IPS-NIHi11 (cell line): ENCODE measurements around the gene CNOT10.

Source experiments
- DNase-seq: peaks from one replicate; pipeline ENCODE4 v3.0.0; 2012; ENCODE audit warnings: mixed read lengths, low spot score

CNOT10 gene

DNA sequence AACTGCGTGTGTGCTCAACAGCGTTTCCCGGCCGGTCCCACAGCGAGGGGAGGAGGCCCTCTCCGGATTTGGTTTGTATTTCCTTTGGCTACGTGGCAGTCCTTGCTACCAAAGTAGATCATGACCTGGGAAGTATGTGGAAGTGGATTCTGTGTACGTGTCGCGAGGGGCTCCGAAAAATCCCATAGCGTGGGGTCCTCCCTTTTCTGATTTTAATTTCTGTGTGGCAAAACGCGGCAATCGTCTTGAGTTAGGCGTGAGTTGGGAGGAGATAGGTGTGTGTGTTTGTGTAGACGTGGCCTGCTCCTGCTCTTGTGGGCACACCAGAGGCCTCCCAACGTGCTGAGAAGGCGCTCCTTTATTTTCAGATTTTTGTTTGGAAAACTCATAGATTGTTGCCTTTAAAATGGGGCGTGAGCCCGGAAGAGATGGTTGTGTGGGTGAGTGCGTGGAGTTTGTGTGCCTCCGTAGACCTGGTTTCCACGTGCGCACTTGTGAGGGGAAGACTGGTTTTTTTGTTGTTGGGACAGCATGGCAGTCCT, 134.1 kb downstream of the CNOT10 start:
- DNase-seq = no peak

GRCh38 chr3:32819551-32820348, 134.8 kb downstream of the CNOT10 start:
- peak; percentile 37 for DNase-seq

GRCh38 chr3:32820430-32820829, 135.4 kb downstream of the CNOT10 start:
- no peak for DNase-seq

DNA sequence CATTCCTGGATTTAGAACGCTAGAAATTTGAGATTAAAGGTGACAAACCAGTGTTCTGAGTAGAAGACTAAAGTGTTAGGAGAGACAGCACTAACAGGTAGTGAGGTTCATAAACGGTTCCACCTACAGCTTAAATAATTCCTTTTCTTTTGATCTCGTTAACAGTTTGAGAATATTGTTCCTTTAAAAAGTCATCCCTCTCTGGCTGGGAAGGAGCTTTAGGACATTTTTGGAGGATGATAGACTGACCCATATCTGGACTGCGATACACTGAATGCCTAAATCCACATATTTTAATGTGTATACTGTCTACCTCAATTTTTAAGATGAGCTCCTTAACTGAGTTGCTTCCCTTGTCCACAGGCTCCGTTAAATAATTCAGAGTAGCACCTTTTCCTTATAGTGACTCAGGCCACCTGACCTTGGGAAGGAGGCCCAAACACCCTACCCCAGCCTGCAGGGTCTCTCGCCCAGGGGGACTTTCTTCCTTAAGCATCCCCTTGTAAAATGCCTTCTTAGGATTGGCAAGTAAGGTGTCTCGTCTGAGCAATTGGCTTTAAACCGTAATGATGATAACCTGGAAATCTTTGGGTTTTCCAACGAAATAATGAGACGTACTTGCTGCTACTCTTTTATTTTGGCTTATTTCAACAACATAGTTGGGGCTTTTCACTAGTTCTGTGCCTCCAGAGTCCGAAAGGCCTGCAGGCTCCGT, 136.1 kb downstream of the CNOT10 start:
- DNase-seq = no peak

- peak; percentile 34 for DNase-seq
Measured at GRCh38 chr3:32821686-32822296, 136.8 kb downstream of the CNOT10 start.

GRCh38 chr3:32822609-32823498, 137.9 kb downstream of the CNOT10 start:
- peak; percentile 29 for DNase-seq
